D341Med (cell line): ENCODE data around the gene ZSWIM8.
"Not testable (repeated sequence)": the region's sequence is repeated elsewhere in the genome, so short reads cannot be mapped to it uniquely, and the experiment has no call there.

Experiments
- DNase-seq: peaks from one replicate; pipeline ENCODE4 v3.0.0; 2012; ENCODE audit warnings: low spot score

ZSWIM8 gene

GRCh38 chr10:73796035-73796434, 10.6 kb downstream of the ZSWIM8 start:
- DNase-seq: not testable (repeated sequence)

- DNase-seq: no peak
These were observed 11.4 kb downstream of the ZSWIM8 start for GRCh38 chr10:73796766-73797165.

GRCh38 chr10:73797324-73798025, 12.1 kb downstream of the ZSWIM8 start:
- no peak for DNase-seq

GRCh38 chr10:73798087-73798486, 12.7 kb downstream of the ZSWIM8 start:
- DNase-seq: no peak

- no peak for DNase-seq
These were observed 13.6 kb downstream of the ZSWIM8 start for GRCh38 chr10:73798927-73799560.

- no peak for DNase-seq
These were observed 14.6 kb downstream of the ZSWIM8 start for GRCh38 chr10:73799899-73800559.

GRCh38 chr10:73800560-73801252, 15.3 kb downstream of the ZSWIM8 start:
- DNase-seq: no peak

GRCh38 chr10:73801253-73801590, 15.8 kb downstream of the ZSWIM8 start:
- no peak for DNase-seq

- DNase-seq: no peak
These were observed 17.0 kb downstream of the ZSWIM8 start for GRCh38 chr10:73802276-73802991.

GRCh38 chr10:73803680-73804286, 18.4 kb downstream of the ZSWIM8 start:
- no peak for DNase-seq

- DNase-seq: no peak
These were observed 21.0 kb downstream of the ZSWIM8 start for GRCh38 chr10:73806176-73806950.

GRCh38 chr10:73807471-73807870, 22.1 kb downstream of the ZSWIM8 start:
- DNase-seq: no peak

GRCh38 chr10:73808021-73808815, 22.8 kb downstream of the ZSWIM8 start:
- DNase-seq: no peak

- DNase-seq: no peak
These were observed 23.8 kb downstream of the ZSWIM8 start for GRCh38 chr10:73809061-73809818.

- no peak for DNase-seq
These were observed 24.9 kb downstream of the ZSWIM8 start for GRCh38 chr10:73810358-73810734.

- DNase-seq: no peak
These were observed 25.5 kb downstream of the ZSWIM8 start for GRCh38 chr10:73810735-73811465.

GRCh38 chr10:73812657-73813056, 27.3 kb downstream of the ZSWIM8 start:
- no peak for DNase-seq

GRCh38 chr10:73813333-73813732, 27.9 kb downstream of the ZSWIM8 start:
- no peak for DNase-seq
